GM18526 (cell line): ENCODE data around the gene B4GALT5.

ENCODE experiments used
- POLR2A ChIP-seq: IDR thresholded peaks from 3 replicates; pipeline ENCODE4 v1.6.1; 2011; ENCODE audit not compliant: insufficient read length; ENCODE audit errors: extremely low read depth

Gene B4GALT5

DNA sequence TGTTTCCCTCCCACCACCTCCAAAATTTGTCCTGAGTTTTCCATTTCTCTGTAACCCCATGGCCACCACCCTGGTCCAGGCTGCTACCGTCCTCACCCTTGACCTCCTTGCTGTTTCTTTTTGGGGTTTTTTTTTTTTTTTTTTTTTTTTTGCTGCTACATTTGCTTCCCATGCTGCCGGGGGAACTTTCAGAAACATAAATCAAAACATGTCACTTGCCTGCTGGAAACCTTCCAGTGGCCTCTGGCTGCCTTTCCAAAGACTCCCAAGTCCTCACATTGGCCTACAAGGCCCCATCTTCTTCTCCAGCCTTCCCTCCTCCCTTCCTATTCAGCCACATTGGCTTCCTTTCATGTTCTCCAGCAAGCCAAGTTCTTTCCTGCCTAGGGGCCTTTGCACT lies 95.4 kb downstream of the B4GALT5 start:
- no peak for TF ChIP-seq POLR2A

DNA sequence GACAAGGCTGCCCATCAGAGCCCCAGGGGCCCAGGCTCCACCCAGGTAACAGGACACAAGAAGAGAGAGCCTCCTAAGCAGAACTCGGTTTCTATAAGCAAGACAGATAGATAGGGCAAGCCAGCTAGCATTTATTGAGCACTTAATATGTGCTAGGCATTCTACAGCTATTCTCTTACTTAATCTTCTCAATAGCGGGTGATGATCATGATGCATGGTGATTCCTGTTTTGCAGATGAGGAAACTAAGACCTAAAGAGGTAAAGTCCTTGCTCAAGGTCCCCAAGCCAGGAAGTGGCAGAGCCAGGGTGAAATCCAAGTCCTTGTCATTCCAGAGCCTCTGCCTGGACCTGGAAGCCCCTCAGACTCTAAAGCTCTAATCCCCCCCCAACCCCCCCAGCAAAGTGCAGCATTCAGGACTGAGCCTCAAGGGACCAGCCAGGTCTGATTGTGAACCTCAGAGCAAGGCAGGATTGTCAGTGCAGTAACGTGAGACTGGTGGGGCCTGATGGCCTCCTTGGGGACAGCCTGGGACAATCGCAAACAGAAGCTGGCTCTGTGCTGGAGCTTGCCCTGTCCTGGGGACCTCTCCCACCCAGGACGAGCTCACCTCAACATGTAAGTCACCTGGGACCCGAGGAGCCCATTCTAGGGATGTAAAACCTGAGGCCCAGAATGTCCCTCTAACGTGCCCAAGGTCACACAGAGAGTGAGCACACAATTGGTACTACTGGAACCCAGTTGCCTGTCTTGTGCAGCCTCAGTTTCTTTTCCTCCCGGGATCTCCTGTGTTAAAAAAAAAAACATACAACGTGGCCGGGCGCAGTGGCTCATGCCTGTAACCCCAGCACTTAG lies 97.3 kb downstream of the B4GALT5 start:
- no peak for TF ChIP-seq POLR2A

DNA sequence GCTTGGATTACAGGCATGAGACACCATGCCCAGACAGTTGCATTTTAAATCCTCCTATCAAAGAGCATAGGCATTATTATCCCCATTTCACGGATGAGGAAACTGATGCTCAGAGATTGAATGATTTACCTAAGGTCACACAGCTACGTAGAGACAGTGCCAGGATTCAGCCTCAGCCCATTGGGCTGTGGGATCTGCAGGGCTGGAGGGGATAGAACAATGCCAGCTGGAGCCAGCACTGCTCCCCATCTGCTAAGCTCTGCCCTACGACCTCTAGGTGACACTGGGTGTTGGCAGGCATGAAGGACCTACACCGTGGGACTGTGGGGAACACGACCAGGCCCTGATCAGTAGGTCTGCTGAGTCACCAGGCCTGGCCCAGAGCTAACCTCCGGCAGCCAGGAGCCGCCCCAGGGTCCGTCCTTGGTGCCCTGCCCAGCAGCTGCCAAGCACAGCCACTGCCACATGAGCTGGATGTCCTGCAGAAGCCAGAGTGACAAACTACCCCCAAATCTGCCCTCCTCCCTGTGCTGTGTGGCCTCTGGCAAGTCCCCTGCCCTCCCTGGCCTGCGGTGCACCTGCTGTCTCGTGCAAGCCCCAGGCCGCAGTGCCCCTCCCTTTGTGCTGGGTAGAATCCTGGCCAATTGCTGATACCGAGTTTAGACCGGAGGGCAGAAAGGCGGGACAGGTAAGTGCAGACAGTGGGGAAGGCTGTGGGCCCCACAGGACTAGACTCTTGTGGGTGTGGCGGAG lies 98.1 kb downstream of the B4GALT5 start:
- no peak for TF ChIP-seq POLR2A

DNA sequence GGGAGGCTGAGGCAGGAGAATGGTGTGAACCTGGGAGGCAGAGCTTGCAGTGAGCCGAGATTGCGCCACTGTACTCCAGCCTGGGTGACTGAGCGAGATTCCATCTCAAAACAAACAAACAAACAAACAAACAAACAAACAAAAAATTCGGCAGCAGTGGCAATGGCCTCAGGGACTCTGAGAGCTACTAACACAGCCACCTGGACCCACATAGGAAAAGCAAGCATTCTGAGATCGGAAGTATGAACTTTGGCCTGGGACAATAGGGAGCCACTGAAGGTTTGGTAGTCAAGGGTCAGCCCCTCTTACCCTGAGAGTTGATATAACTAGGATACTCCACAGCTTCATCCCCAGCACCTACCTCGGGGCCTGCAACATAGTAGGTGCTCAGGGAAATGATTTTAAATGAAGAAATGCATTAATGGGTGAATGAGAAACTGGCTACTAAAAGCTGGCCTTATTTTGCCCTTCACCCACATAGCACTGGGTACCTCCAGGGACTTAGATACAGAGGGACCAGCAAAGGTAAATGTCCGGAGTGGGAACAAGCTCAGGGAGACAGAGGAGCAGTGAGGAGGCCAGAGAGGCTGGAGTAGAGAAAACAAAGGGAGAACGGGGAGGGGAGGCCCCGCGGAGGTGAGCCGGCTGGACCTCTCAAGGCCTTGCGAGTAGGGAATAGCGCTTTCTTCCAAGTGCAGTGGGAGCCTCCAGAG lies 99.2 kb downstream of the B4GALT5 start:
- TF ChIP-seq POLR2A: no peak

DNA sequence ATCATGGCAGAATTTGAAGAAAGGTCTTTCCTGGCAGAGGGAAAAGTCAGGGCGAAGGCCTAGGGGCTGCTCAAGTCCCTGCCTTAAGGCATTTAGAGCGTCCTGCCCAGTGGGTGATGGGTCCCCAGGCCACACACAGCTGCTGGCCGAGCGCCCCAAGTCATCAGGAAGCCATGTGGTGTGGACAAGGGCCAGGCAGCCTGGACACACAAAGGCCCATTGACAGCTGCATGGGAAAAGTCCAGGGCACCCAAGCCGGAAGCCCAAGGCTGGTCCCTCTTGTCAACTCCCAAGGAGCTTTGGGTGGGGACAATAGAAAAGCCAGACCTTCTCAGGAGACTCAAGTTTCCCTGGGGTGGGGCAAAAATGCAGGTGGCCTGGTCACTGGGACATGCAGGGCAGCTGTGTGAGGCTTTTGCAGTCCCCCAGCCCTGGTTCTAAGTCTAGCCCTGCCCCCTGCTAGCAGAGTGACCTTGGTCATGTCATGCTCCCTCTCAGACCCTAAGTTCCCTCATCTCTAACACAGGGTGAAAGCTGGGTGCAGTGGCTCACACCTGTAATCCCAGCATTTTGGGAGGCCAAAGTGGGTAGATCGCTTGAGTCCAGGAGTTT lies 101.4 kb downstream of the B4GALT5 start:
- TF ChIP-seq POLR2A: no peak

DNA sequence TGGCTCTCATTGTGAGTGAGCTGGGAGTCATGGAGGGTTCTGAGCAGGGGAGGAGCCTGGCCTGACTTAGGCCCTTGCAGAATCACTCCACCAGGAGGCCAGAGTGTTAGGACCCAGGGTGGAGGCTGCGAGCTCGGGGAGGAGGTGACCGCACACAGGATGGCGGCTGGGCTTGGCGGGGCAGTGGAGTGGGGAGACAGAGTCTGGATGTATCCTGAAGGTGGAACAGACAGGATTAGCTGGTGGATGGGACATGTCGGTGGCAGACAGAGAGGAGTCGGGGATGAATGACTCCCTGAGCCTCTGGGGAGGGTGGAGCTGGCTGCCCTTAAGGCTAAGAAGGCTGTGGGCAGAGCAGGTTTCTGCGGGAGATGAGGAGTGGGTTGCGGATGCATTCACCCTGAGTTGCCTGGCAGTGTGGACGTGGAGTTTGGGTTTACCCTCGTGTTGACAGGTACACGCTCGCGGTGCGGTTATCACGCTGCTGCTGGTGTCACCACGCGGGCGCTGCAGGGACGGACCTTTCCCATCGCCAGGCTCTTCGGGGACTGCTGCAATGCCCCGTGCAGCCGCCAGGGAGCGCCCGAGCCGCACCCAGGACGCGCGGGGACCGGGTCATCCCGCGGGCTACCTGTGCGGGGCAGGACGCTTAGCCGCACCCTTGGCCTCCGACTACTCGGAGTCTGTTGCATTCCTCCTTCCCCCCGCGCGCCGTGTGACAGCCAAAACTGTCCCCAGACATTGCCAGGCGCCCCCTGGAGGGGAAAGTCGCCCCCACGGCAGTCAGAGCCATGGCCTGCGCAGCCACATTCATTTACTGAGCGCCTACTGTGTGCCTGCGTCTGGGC lies 102.8 kb downstream of the B4GALT5 start:
- no peak for TF ChIP-seq POLR2A

DNA sequence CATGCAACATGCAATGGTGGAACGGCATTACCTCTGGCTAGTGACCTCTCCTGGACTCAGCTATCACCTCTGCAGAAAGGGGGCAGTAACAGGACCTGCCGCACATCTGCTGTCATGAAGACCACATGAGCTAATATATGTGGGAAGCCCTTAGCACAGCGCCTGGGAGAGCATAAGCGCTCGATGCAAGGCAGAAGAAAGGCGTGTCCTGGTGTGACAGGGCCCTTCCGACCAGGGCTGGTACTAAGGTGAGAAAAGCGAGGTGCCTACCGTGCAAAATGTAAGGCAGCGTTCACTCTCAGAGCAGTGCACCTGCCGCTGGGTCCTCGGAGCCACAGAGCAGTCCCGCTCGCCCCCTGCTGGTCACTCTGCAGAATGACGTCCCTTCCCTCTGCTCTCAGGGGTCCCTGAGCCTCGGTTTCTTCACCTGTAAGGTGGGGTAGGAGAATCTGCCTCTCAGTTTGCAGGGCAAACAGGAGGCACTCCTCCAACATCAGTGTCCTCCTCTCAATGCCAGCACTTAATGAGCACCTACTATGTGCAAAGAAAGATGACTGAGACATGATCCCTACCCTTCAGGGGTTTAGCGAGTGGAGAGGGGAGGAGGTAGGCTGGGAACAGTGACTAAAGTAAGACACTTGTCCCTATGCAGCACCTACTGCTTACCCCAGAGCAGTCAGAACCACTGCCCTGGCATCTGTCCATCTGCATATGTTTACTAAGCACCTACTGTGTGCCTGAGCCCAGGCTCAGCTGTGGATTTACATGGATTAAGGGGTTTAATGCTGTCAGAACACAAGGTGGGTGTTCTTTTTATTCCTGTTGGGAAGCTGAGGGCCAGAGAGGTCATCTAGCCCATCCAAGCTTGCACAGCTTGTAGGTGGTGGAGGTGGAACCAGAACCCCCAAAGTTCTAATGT lies 104.7 kb downstream of the B4GALT5 start:
- no peak for TF ChIP-seq POLR2A

DNA sequence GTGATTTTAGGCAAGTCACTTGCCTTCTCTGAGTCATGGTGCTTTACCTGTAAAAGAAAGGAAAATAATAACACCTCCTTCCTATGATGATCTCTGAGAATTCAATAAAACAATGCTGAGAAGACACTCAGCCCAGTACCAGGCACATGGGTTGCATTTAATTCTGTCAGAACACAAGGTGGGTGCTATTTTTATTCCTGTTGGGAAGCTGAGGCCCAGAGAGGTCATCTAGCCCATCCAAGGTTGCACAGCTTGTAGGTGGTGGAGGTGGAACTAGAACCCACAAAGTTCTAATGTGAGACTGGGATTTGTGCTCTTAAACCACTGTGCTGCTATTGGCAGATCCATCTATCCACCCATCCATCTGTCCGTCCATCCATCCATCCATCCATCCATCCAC lies 106.1 kb downstream of the B4GALT5 start:
- TF ChIP-seq POLR2A: no peak

DNA sequence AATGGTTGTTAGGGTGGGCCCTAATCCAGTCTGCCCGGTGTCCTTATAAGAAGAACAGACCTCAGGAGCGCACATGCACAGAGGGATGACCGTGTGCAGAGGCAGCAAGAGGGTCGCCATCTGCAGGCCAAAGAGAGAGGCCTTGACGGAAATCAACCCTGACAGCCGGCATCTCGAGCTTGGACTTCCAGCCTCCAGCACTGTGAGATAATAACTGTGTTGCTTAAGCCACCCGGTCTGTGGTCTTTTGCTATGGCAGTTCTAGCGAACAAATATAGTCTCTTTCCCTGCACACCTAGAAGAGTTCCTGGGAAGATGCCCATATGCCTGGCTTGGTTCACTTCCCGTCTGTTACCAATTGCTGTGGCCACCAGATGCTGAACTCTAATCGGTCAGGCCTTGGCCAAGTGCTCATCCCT lies 110.5 kb downstream of the B4GALT5 start:
- TF ChIP-seq POLR2A: no peak

DNA sequence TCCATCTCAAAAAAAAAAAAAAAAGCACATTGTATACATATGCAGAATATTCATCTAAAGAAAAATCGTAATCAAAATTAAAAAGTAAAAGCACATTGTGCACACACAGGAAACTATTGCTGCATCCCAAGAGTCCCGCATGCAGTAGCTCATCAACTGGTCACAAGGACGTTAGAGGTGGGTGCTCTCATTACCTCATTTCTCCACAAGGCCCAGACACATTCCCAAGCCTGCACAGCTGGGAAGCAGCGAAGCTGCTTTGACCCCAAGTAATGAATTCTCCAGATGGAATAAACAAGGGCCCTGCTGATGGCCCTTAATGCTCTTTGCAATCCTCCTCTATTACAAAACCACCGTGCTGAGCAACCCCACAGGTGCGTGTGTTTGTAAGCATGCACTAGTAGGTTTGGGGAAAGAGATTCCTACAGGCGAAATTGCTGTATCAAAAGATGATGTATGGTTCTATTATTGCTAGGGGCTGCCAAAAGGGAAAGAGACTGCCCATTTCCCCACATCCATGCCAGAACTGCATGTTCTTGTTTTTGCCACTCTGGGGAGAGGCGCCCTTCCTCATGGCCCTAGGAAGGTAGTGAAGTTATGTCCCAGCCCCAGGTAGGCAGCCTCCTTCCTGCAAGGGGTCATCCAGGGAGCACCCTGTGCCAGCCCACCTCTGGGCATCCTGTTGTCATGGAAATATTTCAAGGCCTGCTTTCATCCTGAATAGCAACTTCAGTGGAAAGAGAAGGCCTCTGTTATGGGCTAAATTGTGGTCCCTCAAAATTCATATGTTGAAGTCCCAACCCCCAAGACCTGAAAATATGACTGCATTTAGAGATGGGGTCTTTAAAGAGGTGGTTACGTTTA lies 111.1 kb downstream of the B4GALT5 start:
- TF ChIP-seq POLR2A: no peak

DNA sequence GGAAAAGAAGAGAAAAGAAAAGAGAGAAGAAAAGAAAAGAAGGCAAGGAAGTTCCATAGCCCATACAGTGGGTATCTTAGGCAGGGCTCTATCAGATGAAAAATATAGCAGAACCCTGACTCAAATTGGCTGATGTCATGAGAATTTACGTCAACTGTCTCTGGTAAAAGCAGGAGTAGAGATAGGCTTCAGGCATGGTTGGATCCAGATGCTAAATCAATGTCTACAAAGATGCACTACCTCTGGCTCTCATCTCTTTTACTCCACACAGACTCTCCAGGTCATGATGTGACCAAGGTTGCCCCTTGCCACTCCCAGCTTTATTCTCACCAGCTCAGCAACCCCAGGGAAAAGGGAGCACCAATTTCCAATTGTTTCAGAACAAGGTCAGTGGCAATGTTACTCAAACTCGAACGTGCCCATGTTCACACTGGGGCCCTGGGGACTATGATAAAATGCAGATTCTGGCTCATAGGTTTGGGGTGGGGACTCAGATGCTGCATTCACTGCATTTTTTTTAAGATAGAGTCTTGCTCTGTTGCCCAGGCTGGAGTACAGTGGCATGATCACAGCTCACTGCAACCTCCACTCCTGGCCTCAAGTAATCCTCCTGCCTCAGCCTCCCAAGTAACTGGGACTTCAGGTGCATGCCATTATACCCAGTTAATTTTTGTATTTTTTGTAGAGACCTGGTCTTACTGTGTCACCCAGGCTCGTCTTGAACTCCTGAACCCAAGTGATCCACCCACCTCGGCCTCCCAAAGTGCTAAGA lies 112.3 kb downstream of the B4GALT5 start:
- no peak for TF ChIP-seq POLR2A

DNA sequence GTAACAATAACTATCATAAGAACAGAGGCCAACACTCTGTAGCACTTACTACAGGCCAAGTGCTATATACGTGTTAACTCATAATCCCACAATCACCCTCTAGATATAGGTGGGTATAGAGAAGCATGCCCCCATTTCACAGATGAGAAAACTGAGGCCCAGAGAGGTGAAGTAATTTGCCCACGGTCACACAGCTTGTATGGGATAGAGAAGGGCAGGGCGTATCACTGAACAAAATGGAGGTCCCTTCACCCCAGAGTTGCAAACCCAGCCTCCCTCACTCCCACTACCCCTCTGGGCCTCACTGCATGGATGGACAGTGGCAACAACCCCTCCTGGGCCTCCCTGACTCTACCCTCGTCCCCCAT lies 113.9 kb downstream of the B4GALT5 start:
- no peak for TF ChIP-seq POLR2A
